OCI-LY1 (cell line): ENCODE results near the gene LHFPL2.

Experiments used
- EZH2 ChIP-seq: fragments of 200-600 bp; sonication (generic), shearing (Covaris generic); IDR thresholded peaks from 2 replicates; pipeline ENCODE4 v1.8.0; 2017; ENCODE audit warnings: borderline replicate concordance, mixed run types, mild to moderate bottlenecking, antibody characterized with exemption, low read length, moderate library complexity, mixed read lengths
- TF ChIP-seq, protein P1 (sequence below): fragments of 200-600 bp; sonication (generic), shearing (Covaris generic); IDR thresholded peaks from 2 replicates; pipeline ENCODE4 v1.5.1; 2017; ENCODE audit warnings: mild to moderate bottlenecking, antibody characterized with exemption, low read length, moderate library complexity, mixed read lengths

GRCh38 chr5:78505860-78506259, 142.7 kb downstream of the LHFPL2 start:
- TF ChIP-seq, protein P1, sequence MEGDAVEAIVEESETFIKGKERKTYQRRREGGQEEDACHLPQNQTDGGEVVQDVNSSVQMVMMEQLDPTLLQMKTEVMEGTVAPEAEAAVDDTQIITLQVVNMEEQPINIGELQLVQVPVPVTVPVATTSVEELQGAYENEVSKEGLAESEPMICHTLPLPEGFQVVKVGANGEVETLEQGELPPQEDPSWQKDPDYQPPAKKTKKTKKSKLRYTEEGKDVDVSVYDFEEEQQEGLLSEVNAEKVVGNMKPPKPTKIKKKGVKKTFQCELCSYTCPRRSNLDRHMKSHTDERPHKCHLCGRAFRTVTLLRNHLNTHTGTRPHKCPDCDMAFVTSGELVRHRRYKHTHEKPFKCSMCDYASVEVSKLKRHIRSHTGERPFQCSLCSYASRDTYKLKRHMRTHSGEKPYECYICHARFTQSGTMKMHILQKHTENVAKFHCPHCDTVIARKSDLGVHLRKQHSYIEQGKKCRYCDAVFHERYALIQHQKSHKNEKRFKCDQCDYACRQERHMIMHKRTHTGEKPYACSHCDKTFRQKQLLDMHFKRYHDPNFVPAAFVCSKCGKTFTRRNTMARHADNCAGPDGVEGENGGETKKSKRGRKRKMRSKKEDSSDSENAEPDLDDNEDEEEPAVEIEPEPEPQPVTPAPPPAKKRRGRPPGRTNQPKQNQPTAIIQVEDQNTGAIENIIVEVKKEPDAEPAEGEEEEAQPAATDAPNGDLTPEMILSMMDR: no peak
- TF ChIP-seq EZH2: no peak
